Measurements from ENCODE around the gene NR3C2. TPM values are rescaled to one million over a fixed set of nuclear protein-coding genes. Genes with fewer than 3 reads are reported as not detected.

The NR3C2 gene
- total and polyA plus RNA-seq, 12 donors: 1.1 to 19.8 (median 11.7) TPM

GRCh38 chr4:148430854-148431253, 11.4 kb downstream of the NR3C2 start:
- TF ChIP-seq POLR2A (IDR thresholded peaks at IDR 0.05): no peak
- TF ChIP-seq CTCF (IDR thresholded peaks at IDR 0.05): no peak
- H3K4me1 ChIP-seq (replicated peaks in 1 of 2): peaks cover 0 to 12% of the 10 kb centered on the region in 2 donors
- no peaks in the 10 kb centered on the region for H3K27me3 ChIP-seq
- no peak overlapping the region for H3K4me3 ChIP-seq
- no peak for DNase-seq
- no peak overlapping the region for H3K27ac ChIP-seq
- intact Hi-C loops (cut with DNase I): no loop called here
- no peaks in the 10 kb centered on the region for H3K36me3 ChIP-seq (replicated peaks in 1 of 2)
- no peaks in the 10 kb centered on the region for H3K9me3 ChIP-seq (replicated peaks in 1 of 3)
- WGBS, 4 donors: 94 to 97% (median 95%) methylated on average over 3 of the region's 3 CpGs

- intact Hi-C loops (cut with DNase I): no loop called here
- Histone ChIP-seq H3K27me3 (no peaks in the 10 kb centered on the region), H3K9me3 (replicated peaks in 1 of 3) (no peaks in the 10 kb centered on the region), H3K36me3 (replicated peaks in 1 of 2) (no peaks in the 10 kb centered on the region), H3K4me1 (replicated peaks in 1 of 2) (peaks cover 0 to 6% of the 10 kb centered on the region in 2 donors), H3K4me3 (no peak overlapping the region), H3K27ac (no peak overlapping the region)
- 89 to 97% (median 92%) methylated on average over 2 of the region's 2 CpGs for WGBS, 4 donors
- TF ChIP-seq CTCF (IDR thresholded peaks at IDR 0.05): no peak
- TF ChIP-seq POLR2A (IDR thresholded peaks at IDR 0.05): no peak
- no peak for DNase-seq
Observed at GRCh38 chr4:148429206-148429605, 13.0 kb downstream of the NR3C2 start.

- TF ChIP-seq CTCF (IDR thresholded peaks at IDR 0.05) (no peak), POLR2A (IDR thresholded peaks at IDR 0.05) (no peak)
- DNase-seq: no peak
- WGBS, 4 donors: 98 to 100% (median 98%) methylated on average over 5 of the region's 5 CpGs
- H3K36me3 ChIP-seq (replicated peaks in 1 of 2): no peaks in the 10 kb centered on the region
- H3K27me3 ChIP-seq: no peaks in the 10 kb centered on the region
- intact Hi-C loops (cut with DNase I): no loop called here
- H3K4me3 ChIP-seq: no peak overlapping the region
- H3K9me3 ChIP-seq (replicated peaks in 1 of 3): no peaks in the 10 kb centered on the region
- H3K27ac ChIP-seq: no peak overlapping the region
- no peaks in the 10 kb centered on the region for H3K4me1 ChIP-seq (replicated peaks in 1 of 2)
Observed at GRCh38 chr4:148426643-148427042, 15.6 kb downstream of the NR3C2 start.

GRCh38 chr4:148425327-148426110, 16.7 kb downstream of the NR3C2 start:
- Histone ChIP-seq H3K36me3 (replicated peaks in 1 of 2) (no peaks in the 10 kb centered on the region), H3K4me3 (no peak overlapping the region), H3K27me3 (no peaks in the 10 kb centered on the region), H3K4me1 (replicated peaks in 1 of 2) (no peaks in the 10 kb centered on the region), H3K27ac (no peak overlapping the region), H3K9me3 (replicated peaks in 1 of 3) (no peaks in the 10 kb centered on the region)
- no peak for DNase-seq
- intact Hi-C loops (cut with DNase I): no loop called here
- 69 to 83% (median 74%) methylated on average over 5 of the region's 5 CpGs for WGBS, 4 donors
- no peak for TF ChIP-seq CTCF (IDR thresholded peaks at IDR 0.05)
- no peak for TF ChIP-seq POLR2A (IDR thresholded peaks at IDR 0.05)

Measured in adrenal gland (tissue), 12 donors.